Activated CD4-positive, alpha-beta T cell treated with anti-CD3 and anti-CD28 coated beads, Interleukin-2, amount 50 U/mL, for 24 hours (primary cell): Measurements from ENCODE around the gene EMSY.

Experiments used
- DNase-seq, 2 donors: peaks; one replicate each; pipeline ENCODE4 v3.0.0-alpha.2; 2020; ENCODE audit warnings: low read depth in 1 of 2, low spot score in 1 of 2

Gene EMSY

DNA sequence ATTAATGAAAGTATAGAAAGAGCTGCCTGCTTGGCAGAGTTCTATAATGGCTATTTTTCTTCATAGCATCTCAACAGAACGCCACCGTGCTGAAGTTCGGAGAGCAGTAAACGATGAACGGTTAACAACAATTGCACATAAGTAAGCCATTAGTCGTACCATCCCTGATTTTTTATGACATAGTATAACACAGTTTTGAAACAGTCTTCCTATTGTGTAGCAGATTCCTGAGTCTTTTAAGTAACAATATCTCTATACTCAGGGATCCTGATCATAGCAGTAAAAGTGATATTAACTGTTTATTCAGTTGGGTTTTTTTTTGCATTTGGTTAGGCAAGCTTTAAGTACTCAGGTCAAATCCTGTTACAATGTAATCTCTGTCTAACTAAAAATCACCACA lies 8.4 kb downstream of the EMSY start:
- DNase-seq, result no peak

DNA sequence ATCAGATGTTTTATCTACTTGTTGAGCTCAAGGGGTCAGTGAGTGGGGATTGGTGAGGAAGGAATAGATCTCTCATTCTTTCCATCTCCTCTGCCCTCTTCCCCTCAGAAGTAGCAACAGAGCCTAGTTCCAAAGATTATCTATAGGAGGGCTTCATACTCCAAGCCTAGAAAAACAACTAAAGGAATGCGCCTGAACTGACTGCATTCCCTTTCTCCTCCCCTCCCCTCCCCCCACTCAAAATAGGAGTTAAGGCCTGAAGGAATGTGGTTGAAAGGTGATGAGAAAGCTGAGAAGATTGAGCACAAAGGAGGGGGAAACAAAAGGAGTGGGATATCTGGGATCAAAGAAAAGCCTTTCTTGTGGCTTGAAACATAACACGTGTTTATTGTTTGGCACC lies 10.5 kb downstream of the EMSY start:
- DNase-seq, result no peak

DNA sequence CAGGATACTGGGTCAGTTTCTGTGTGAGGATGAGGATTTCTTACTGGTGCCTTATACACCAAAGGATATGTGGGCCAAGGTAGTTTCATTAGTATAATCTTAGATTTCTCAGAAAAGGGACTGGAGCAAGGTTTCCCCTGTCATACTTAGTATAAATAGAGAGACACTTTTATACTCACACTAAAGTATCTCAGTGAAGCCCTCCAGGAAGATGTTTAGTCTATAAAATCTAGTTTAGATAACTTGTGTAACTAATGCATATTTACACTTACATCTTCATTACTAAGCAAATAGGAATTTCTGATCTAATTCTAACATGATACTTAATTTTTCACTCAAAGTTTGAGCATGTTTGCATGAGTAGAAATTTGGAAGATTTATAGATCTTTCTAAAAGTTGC lies 11.1 kb downstream of the EMSY start:
- no peak for DNase-seq

DNA sequence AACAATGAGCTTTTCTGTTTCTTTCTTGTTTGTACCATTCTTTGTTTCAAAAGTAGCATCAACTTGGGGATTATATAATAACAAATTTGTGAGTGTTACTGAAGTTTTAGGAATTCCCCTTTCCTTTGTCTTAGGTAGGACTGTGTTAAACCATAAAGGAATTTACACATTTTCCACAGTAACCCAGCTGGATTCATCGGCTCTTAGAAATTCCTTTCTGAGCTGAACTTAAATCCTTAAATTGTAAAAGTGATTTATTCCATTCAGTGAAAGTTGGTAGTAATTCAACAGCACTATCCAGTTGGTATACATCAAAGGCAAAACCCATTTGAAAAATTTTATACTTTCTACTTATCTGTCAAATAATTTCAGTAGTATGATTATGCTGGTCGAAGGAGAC lies 11.8 kb downstream of the EMSY start:
- no peak for DNase-seq

DNA sequence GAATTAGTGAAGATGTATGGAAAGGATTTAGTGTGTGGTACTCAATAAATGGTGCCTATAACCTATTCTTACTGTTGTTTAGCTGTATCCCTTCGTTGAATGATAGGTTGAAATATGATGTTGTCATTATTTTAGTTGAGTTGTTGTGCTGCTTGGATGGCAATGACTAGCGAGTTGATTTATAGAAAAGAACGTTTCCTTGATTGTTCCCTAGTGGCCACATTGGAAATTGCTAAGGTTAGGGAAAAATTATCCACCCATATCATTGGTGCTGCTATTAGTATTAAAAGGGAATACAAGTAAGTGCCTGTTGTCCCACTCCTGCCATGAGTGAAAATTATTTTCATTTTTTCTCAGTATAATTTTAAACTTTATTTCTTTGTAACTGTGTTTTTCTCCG lies 14.5 kb downstream of the EMSY start:
- DNase-seq, result no peak

DNA sequence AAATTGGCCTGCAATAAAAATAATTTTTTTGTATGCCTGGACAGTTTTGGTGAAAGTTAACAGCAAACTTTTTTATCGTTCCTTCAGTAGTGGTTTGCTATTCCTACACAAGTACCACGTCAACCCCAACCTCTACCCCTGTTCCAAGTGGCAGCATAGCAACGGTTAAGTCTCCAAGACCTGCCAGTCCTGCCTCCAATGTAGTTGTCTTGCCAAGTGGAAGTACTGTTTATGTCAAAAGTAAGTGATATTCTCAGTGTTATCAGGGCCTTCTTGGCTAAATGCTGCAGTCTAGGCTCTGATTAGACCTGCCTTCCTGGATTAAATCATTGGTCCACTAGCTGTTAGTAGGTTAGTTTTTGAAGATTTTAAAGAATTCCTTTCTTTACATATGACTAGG lies 15.0 kb downstream of the EMSY start:
- no peak for DNase-seq

DNA sequence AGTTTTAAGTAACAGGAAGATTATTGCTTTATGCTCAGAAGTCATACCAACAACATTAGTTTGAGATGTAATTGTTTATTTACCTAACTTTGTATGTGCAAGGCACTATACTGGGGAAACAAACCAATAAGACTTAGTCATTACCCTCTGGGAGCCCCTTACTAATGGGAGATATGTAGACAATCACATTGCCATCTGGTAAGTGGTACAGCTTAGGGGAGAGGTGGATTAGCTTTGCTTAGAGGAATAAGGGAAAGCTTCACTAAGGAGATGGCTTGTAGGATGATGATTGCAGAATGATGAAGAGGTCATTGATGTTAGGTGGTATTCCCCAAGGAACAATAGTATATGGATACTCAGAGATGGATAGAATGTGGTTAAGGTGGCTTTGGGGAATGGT lies 17.5 kb downstream of the EMSY start:
- DNase-seq, result no peak

DNA sequence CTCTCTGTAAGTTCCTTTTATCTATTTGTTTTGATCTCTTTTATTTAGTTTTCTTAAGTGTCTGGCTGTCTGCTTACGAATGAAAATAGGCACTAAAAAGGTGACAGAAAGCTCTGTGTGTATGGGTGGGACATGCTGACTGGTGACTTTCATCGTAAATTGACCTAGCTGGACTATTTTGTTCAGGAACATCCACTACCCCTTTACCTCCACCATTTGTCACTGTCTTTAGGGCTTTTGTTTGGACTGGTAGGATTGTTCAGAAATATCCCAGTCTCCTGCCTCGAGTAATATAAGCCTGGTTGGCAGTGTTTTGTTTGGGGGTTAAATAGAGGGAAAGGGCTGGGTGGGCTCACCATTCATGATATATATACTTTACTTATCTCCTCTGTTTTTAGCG lies 20.9 kb downstream of the EMSY start:
- DNase-seq, result no peak

DNA sequence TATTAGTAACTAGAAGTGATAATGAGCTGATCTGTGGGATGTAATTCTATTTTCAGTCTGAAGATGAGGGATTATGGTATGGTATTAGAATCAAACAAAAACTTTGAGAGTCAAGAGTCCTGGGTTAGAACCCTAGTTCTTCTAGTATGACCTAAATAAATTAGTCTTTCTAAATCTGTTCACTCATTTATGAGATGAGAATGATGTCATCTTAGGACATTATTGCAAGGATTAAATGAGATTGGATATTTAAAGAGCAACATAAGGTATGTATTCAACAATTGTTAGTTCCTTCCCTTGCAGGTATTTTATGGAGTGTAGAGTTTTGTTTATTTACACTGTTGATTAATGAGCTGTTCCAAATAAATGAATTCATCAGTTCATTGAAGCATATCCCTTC lies 21.8 kb downstream of the EMSY start:
- DNase-seq, result no peak

DNA sequence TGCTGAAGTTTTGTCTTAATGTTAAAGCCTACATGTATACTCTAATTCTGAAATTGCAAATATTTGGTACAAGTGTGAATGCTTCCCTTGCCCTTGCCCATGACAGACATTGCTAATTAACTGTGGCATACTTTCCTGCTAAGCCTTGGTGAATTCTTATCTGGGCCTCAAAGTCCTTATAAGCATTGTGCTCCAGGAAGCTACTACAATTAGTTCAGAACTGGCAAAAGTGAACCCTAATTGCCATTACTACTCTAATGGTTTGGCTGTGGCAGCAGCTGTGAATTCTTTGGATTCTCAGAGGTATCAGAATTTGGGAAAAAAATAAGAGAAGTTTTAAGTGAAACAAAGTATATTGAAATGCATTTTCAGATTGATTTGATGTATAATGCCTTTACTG lies 24.3 kb downstream of the EMSY start:
- no peak for DNase-seq

DNA sequence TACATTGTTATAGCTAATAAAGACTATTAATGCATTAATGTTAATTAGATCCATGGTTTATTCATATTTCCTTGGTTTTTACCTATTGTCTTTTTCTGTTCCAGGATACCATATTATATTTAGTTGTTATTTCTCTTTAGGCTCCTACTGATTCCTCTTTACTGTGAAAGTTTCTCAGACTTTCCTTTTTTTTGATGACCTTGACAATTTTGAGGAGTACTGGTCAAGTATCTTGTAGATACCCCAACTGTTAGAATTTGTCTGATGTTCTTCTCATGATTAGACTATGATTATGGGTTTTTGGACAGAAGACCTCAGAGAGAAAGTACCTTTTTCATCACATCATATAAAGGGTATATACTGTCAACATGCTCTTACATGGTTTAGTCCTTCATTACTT lies 26.6 kb downstream of the EMSY start:
- DNase-seq, result no peak

DNA sequence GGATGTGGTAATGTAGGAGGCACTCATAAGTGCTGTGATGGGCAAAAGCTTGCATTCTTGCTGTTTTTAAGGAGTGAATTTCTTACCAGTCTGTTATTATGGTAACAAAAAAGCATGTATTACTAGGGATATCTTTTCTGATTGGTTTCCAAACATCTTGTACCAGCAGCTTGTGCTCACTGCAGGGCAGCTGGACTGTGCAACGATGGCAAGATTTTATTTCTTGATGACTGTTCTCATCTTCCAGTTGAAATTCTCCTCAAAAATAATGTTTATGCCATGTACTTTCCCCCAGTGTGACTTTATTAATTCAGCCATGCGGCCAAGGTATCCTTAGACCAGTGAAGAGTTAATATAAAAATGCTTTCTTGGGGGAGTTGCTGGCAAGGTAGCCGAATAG lies 35.4 kb downstream of the EMSY start:
- DNase-seq, result no peak

DNA sequence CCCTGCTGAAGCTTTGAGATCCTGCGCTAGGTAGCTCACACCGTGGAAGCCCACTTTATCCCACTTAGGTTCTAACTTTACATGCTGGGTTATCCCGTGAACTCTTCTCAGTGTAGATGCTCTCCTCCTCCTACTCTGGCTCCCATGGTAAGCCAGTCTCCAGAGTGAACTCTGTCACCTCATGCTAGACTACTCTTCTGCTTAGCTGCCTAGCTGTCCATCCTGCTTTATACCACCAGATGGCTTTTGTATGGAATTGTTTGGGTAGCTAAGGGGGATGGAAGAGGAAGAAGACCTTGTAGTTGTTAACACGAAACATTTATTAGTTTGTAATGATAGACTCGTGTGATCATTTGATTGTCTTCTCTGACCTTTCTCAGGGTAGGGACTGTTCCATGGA lies 46.8 kb downstream of the EMSY start:
- DNase-seq, result no peak

DNA sequence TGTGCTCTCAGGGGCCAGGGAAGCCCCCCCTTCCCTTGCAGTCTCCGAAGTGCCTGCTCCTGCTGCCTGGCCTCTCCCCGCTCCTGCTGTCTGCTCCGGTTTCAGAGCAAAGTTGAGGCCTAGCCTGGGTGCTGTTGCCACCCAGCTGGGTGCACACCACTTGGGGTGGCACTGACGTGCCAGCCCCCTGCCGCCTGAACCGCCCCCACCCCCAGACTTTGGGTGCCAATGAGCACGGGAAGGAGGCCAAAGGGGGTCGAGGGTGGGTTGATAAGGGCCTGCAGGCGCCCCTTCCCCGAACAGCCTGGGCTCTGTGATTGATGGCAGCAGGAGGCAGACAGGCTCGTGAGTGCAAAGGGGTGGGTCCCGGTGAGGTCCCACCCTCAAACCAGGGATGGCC lies 48.2 kb downstream of the EMSY start:
- DNase-seq, result no peak

DNA sequence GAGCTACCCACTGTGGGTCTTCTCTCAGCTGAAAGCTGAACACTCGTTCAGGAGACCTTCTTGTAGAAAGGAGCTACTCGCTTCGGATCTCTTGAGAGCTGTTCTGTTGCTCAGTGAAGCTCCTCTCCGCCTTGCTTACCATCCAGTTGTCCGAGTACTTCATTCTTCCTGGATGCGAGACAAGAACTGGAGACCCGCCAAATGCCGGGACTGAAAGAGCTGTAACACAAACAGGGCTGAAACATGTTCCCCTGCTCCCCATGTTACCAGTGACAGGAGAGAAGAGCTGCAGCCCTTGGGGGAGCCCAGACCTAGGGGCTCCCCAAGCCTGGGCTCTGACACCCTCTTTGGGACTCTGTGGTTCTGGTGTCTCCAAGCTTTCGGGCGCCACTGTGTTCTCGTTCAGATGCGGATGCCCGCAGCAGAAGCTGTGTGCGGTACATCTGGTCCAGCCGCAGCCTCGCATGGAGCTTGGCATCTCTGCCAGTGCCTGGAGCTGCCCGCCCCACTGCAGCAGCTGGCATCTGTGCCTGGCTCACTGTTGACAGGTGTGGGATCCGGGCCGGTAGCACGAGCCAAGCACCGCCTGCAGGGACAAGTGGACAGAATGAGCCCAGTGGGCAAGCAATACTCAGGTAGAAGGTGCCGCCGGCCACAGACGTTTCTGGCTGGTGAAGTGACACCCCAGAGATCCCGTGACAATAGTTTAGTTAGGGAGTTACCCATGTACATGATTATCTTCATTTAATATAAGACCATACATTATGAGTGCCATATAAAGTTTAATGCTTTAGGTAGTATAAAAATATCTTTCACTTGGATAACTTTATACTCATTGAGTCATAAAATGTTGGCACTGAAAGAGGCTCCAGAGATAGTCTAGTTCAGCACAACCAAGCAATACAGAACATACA lies 49.1 kb downstream of the EMSY start:
- no peak for DNase-seq

DNA sequence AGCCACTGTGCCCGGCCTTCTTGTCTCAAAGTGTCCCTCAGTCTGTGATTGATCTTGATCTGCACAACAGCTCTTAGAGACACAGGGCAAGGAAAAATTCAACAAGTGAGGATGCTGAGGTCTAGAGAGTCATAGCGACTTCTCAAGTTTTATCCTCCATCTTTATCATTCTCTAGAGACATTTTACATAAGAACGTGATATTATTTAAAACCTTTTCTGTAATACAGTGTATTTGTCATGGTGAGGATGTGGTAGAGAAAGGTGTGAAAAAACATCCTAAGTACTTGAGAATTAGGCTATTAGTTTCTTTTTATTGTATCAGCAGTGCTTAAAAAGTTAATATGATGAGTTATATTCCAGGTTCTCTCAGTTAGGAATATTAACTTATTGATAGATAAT lies 50.2 kb downstream of the EMSY start:
- DNase-seq, result no peak

DNA sequence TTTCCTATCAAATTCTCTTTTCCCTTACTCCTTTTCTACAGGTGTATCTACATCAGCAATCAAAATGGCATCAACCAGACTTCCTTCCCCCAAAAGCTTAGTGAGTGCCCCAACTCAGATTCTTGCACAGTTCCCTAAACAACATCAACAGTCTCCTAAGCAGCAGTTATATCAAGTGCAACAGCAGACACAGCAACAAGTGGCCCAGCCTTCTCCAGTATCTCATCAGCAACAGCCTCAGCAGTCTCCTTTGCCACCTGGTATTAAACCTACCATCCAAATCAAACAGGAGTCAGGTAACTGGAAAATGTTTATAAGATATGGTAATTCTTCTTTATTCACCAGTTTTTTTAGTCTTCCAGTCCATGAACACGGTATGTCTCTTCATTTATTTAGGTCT lies 51.4 kb downstream of the EMSY start:
- no peak for DNase-seq

DNA sequence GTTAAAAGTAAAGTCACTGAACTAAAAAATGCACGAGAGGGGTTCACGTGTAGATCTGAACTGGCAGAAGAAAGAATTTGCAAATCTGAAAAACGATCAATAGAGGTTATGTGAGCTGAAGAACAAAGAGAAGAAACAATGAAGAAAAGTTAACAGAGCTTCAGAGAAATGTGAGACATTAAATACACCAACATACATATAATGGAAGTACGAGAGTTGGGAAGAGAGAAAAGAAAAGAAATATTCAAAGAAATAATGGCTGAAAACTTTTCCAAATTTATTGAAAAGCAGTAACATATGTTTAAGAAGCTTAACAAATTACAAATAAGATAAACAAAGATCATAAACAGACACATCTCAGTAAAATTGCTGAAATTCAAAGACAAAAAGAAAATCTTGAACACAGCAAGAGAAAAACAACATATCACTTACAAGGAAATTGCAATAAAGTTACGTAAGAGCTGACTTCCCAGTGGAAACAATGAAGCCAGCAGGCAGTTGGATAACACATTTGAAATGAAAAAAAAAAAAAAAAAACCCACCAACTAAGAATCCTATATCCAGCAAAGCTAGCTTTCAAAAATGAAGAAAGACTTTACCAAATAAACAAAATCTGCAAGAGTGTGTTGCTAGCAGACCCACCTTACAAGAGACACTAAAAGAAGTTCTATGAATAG lies 56.8 kb downstream of the EMSY start:
- DNase-seq, result no peak

DNA sequence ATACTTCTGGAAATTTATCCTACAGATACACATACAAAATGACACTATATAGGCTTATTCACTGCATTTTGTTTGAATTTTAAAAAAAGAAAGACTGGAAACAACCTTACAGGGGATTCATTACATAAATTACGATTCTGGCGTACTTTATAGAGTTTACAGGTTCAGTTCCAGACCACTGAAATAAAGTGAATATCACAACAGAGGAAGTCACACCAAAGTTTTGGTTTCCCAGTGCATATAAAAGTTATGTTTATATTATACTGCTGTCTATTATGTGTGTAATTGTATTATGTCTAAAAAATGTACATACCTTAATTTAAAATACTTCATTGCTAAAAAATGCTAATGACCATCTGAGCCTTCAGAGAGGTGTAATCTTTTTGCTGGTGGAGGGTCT lies 62.0 kb downstream of the EMSY start:
- no peak for DNase-seq

DNA sequence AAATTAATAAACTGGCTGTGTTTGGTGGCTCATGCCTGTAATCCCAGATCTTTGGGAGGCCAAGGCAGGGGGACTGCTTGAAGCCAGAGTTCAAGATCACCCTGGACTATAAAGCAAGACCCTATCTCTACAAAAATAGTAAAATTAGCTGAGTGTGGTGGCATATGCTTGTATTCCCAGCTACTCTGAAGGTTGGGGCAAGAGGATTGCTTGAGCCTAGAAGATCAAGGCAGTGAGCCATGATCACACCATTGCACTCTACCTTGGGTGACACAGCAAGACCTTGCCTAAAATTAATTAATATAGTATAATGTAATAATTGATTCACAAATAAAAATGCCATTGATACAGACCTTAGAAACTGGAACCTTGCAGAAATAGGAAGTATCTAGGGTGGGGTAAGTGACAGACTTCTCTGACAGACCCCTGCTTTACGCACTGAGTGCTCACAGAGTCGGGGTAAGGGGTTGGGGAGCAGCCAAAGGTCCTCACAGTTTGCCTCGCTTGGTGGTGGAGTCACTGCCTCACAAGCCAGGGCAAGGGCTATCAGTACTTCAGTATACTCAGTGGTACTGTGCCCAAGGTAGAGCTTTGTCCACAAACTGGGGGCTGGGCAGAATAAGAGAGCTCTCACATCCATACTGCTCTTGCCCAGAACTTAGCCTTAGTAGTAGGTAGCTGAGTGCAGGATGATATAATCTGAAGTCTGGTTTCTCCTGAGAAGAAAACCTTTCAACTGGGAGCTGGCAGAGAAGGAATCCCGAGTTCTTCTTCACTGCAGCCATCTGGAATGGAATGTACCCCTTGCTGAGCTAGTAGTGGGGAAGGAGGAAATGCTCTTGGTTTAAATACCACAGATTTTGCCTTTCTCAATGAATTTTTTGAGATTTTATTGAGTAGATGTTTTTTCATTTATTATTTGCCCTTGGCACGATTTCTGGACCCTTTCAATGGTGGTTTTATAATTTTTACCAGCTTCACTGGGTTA lies 65.5 kb downstream of the EMSY start:
- DNase-seq, result no peak

DNA sequence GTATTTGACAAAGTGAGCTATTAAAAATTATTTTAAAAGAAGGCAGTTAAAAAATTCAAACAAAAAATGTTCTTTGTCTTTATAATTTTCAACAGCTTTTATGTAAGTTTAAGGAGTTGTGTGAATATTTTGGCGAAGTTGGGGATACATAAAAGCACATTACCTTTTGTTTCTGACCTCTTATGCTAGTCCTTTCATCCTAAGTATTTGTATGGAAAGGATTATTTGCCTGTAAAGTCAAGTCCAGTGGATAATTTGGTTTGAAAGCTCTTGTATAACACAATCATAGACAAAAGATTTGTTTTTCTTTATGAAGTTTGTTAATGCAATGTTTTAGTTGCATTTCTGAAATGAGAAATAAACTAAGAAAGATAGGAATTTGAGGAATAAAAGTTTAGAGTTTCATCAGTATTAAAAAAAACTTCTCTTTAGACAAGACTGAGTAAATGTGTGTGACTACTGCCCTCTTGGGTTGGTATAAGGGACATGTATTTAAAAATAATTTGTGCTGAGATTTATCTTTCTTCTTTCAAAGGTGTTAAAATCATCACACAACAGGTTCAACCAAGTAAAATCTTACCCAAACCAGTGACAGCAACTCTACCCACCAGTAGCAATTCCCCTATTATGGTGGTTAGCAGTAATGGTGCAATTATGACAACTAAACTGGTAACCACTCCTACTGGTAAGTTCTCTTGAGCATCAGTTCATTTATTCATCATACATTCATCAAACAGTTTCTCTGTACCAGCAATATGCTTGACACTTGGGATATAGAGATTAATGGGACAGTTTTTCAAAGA lies 68.2 kb downstream of the EMSY start:
- DNase-seq, result no peak
